COLO668 (cell line): ENCODE measurements around the gene DHRS4L2.
"Not testable (repeated sequence)": the region's sequence is repeated elsewhere in the genome, so short reads cannot be mapped to it uniquely, and the experiment has no call there.

Source experiments
- DNase-seq: peaks from one replicate; lab custom pipeline; 2025; ENCODE audit not compliant: unreplicated experiment; lab: John Stamatoyannopoulos, UW

Gene DHRS4L2

GRCh38 chr14:24015745-24016144, 27.0 kb downstream of the DHRS4L2 start:
- DNase-seq = not testable (repeated sequence)

- not testable (repeated sequence) for DNase-seq
Measured at GRCh38 chr14:24018978-24019377, 30.2 kb downstream of the DHRS4L2 start.

- not testable (repeated sequence) for DNase-seq
Measured at GRCh38 chr14:24019944-24020343, 31.2 kb downstream of the DHRS4L2 start.

- not testable (repeated sequence) for DNase-seq
Measured at GRCh38 chr14:24020520-24020919, 31.8 kb downstream of the DHRS4L2 start.

GRCh38 chr14:24024939-24025418, 36.2 kb downstream of the DHRS4L2 start:
- DNase-seq = not testable (repeated sequence)

- DNase-seq = not testable (repeated sequence)
Measured at GRCh38 chr14:24029687-24030086, 41.0 kb downstream of the DHRS4L2 start.

- not testable (repeated sequence) for DNase-seq
Measured at GRCh38 chr14:24031331-24031730, 42.6 kb downstream of the DHRS4L2 start.

GRCh38 chr14:24032727-24033418, 44.1 kb downstream of the DHRS4L2 start:
- no peak for DNase-seq

GRCh38 chr14:24035769-24036168, 47.0 kb downstream of the DHRS4L2 start:
- DNase-seq = peak; percentile 27

- DNase-seq = peak; percentile 87
Measured at GRCh38 chr14:24036169-24036962, 47.6 kb downstream of the DHRS4L2 start.

GRCh38 chr14:24036963-24037657, 48.4 kb downstream of the DHRS4L2 start:
- DNase-seq = not testable (repeated sequence)

GRCh38 chr14:24037658-24038037, 48.9 kb downstream of the DHRS4L2 start:
- peak; percentile 62 for DNase-seq

- DNase-seq = no peak
Measured at GRCh38 chr14:24038686-24039085, 50.0 kb downstream of the DHRS4L2 start.

- DNase-seq = no peak
Measured at GRCh38 chr14:24040692-24041091, 52.0 kb downstream of the DHRS4L2 start.

GRCh38 chr14:24042746-24043145, 54.0 kb downstream of the DHRS4L2 start:
- DNase-seq = no peak

GRCh38 chr14:24049002-24049401, 60.3 kb downstream of the DHRS4L2 start:
- not testable (repeated sequence) for DNase-seq

- not testable (repeated sequence) for DNase-seq
Measured at GRCh38 chr14:24050753-24051152, 62.0 kb downstream of the DHRS4L2 start.

- no peak for DNase-seq
Measured at GRCh38 chr14:24051176-24051788, 62.6 kb downstream of the DHRS4L2 start.

GRCh38 chr14:24051789-24052655, 63.3 kb downstream of the DHRS4L2 start, which contains the start of gene CARMIL3:
Gene CARMIL3, plus strand, starts transcription at chr14:24052009. Its CDS starts 145 bp downstream, at chr14:24052154.
- peak; percentile 92 for DNase-seq
